OCI-LY1 (cell line): ENCODE data around the gene PEX10.

Experiments
- H2AFZ ChIP-seq: fragments of 200-600 bp; sonication (generic), shearing (Covaris generic); 2 replicates; pipeline ENCODE4 v1.6.0; 2014; ENCODE audit warnings: antibody characterized with exemption, mild to moderate bottlenecking, low read length
- H3F3A ChIP-seq: fragments of 200-600 bp; sonication (generic), shearing (Covaris generic); 2 replicates; pipeline ENCODE4 v1.6.0; 2014; ENCODE audit warnings: mild to moderate bottlenecking, antibody characterized with exemption, low read length, moderate library complexity; ENCODE audit not compliant: insufficient read depth
- H3K27ac ChIP-seq: fragments of 200-600 bp; sonication (generic); 2 replicates; pipeline ENCODE4 v1.5.1; 2014; ENCODE audit warnings: low read length, mixed run types, mild to moderate bottlenecking, low read depth; ENCODE audit not compliant: poor library complexity, severe bottlenecking
- H3K27me3 ChIP-seq: fragments of 200-600 bp; sonication (generic); 2 replicates; pipeline ENCODE4 v1.6.0; 2014; ENCODE audit warnings: antibody characterized with exemption, mild to moderate bottlenecking, low read length, moderate library complexity; ENCODE audit not compliant: insufficient read depth
- H3K36me3 ChIP-seq: fragments of 200-600 bp; sonication (generic); 2 replicates; pipeline ENCODE4 v1.6.1; 2014; ENCODE audit warnings: mild to moderate bottlenecking, antibody characterized with exemption, low read length, moderate library complexity, mixed read lengths; ENCODE audit not compliant: insufficient read depth
- H3K4me1 ChIP-seq: fragments of 200-600 bp; sonication (generic); 2 replicates; pipeline ENCODE4 v1.5.1; 2014; ENCODE audit warnings: mild to moderate bottlenecking, low read length, moderate library complexity; ENCODE audit not compliant: insufficient read depth, severe bottlenecking
- H3K4me2 ChIP-seq: fragments of 200-600 bp; sonication (generic), shearing (Covaris generic); 2 replicates; pipeline ENCODE4 v1.6.1; 2014; ENCODE audit warnings: low read length
- H3K4me3 ChIP-seq: fragments of 200-600 bp; sonication (generic); 2 replicates; pipeline ENCODE4 v1.5.1; 2014; ENCODE audit warnings: low read length, low read depth, mild to moderate bottlenecking, mixed read lengths; ENCODE audit not compliant: poor library complexity, severe bottlenecking
- H3K79me2 ChIP-seq: fragments of 200-600 bp; shearing (Covaris generic); 2 replicates; pipeline ENCODE4 v1.6.1; 2016; ENCODE audit warnings: mixed run types, low read length, mixed read lengths; ENCODE audit not compliant: insufficient read depth
- H3K9ac ChIP-seq: fragments of 200-600 bp; sonication (generic), shearing (Covaris generic); 2 replicates; pipeline ENCODE4 v1.6.1; 2014; ENCODE audit warnings: mild to moderate bottlenecking, low read length, mixed read lengths
- H3K9me2 ChIP-seq: fragments of 200-600 bp; sonication (generic), shearing (Covaris generic); 2 replicates; pipeline ENCODE4 v1.6.1; 2014; ENCODE audit warnings: low read depth, mild to moderate bottlenecking, low read length, mixed read lengths
- H3K9me3 ChIP-seq: fragments of 200-600 bp; shearing (Covaris generic); 2 replicates; pipeline ENCODE4 v1.6.1; 2014; ENCODE audit warnings: low read length, mixed read lengths
- H4K20me1 ChIP-seq: fragments of 200-600 bp; sonication (generic), shearing (Covaris generic); 2 replicates; pipeline ENCODE4 v1.6.0; 2016; ENCODE audit warnings: mild to moderate bottlenecking, low read length; ENCODE audit not compliant: insufficient read depth
- CTCF ChIP-seq: fragments of 200-600 bp; sonication (generic), shearing (Covaris generic); IDR thresholded peaks from 2 replicates; pipeline ENCODE4 v1.5.1; 2017; ENCODE audit warnings: mild to moderate bottlenecking, antibody characterized with exemption, low read length, moderate library complexity, mixed read lengths
- EZH2 ChIP-seq: fragments of 200-600 bp; sonication (generic), shearing (Covaris generic); IDR thresholded peaks from 2 replicates; pipeline ENCODE4 v1.8.0; 2017; ENCODE audit warnings: borderline replicate concordance, mixed run types, mild to moderate bottlenecking, antibody characterized with exemption, low read length, moderate library complexity, mixed read lengths

PEX10 gene

GRCh38 chr1:2398871-2399270, 13.5 kb downstream of the PEX10 start:
- Histone ChIP-seq H3K27me3 (no peaks in the 10 kb centered on the region), H3K4me2 (no peak overlapping the region), H4K20me1 (no peaks in the 10 kb centered on the region), H3K4me1 (peaks cover 4% of the 10 kb centered on the region), H3K27ac (no peak overlapping the region), H3K9me3 (no peaks in the 10 kb centered on the region), H3K9ac (no peak overlapping the region), H2AFZ (no peak overlapping the region), H3K36me3 (peaks cover 91% of the 10 kb centered on the region), H3K79me2 (peaks cover 4% of the 10 kb centered on the region), H3F3A (no peaks in the 10 kb centered on the region), H3K9me2 (no peaks in the 10 kb centered on the region), H3K4me3 (no peak overlapping the region)
- no peak for TF ChIP-seq EZH2
- no peak for TF ChIP-seq CTCF

GRCh38 chr1:2397007-2397679, 15.2 kb downstream of the PEX10 start:
- no peaks in the 10 kb centered on the region for H4K20me1 ChIP-seq

GRCh38 chr1:2396476-2396875, 15.9 kb downstream of the PEX10 start:
- peaks cover 80% of the 10 kb centered on the region for H3K36me3 ChIP-seq
- no peak overlapping the region for H3K9ac ChIP-seq
- TF ChIP-seq CTCF (no peak), EZH2 (no peak)
- H3K9me3 ChIP-seq = no peaks in the 10 kb centered on the region
- no peaks in the 10 kb centered on the region for H3K9me2 ChIP-seq
- H4K20me1 ChIP-seq = no peaks in the 10 kb centered on the region
- H3K4me3 ChIP-seq = no peak overlapping the region
- no peaks in the 10 kb centered on the region for H3K27me3 ChIP-seq
- peaks cover 20% of the 10 kb centered on the region for H3K4me1 ChIP-seq
- H3K4me2 ChIP-seq = no peak overlapping the region
- H3F3A ChIP-seq = no peaks in the 10 kb centered on the region
- peaks cover 22% of the 10 kb centered on the region for H3K79me2 ChIP-seq
- no peak overlapping the region for H3K27ac ChIP-seq
- H2AFZ ChIP-seq = no peak overlapping the region

More at GRCh38 chr1:2397007-2397679, 15.2 kb downstream of the PEX10 start:
- Histone ChIP-seq H3K79me2 (peaks cover 21% of the 10 kb centered on the region), H3K4me3 (no peak overlapping the region), H3K27ac (no peak overlapping the region), H3K9me2 (no peaks in the 10 kb centered on the region), H3K4me1 (peaks cover 20% of the 10 kb centered on the region), H3K27me3 (no peaks in the 10 kb centered on the region), H3K36me3 (peaks cover 86% of the 10 kb centered on the region), H2AFZ (no peak overlapping the region), H3K9ac (no peak overlapping the region), H3K9me3 (no peaks in the 10 kb centered on the region), H3K4me2 (no peak overlapping the region), H3F3A (no peaks in the 10 kb centered on the region)
- TF ChIP-seq CTCF (no peak), EZH2 (no peak)
